OCI-LY1 (cell line): ENCODE measurements around the gene CEBPZ.

ENCODE experiments used
- H2AFZ ChIP-seq: fragments of 200-600 bp; sonication (generic), shearing (Covaris generic); 2 replicates; pipeline ENCODE4 v1.6.0; 2014; ENCODE audit warnings: antibody characterized with exemption, mild to moderate bottlenecking, low read length
- H3F3A ChIP-seq: fragments of 200-600 bp; sonication (generic), shearing (Covaris generic); 2 replicates; pipeline ENCODE4 v1.6.0; 2014; ENCODE audit warnings: mild to moderate bottlenecking, antibody characterized with exemption, low read length, moderate library complexity; ENCODE audit not compliant: insufficient read depth
- H3K27ac ChIP-seq: fragments of 200-600 bp; sonication (generic); 2 replicates; pipeline ENCODE4 v1.5.1; 2014; ENCODE audit warnings: low read length, mixed run types, mild to moderate bottlenecking, low read depth; ENCODE audit not compliant: poor library complexity, severe bottlenecking
- H3K27me3 ChIP-seq: fragments of 200-600 bp; sonication (generic); 2 replicates; pipeline ENCODE4 v1.6.0; 2014; ENCODE audit warnings: antibody characterized with exemption, mild to moderate bottlenecking, low read length, moderate library complexity; ENCODE audit not compliant: insufficient read depth
- H3K36me3 ChIP-seq: fragments of 200-600 bp; sonication (generic); 2 replicates; pipeline ENCODE4 v1.6.1; 2014; ENCODE audit warnings: mild to moderate bottlenecking, antibody characterized with exemption, low read length, moderate library complexity, mixed read lengths; ENCODE audit not compliant: insufficient read depth
- H3K4me1 ChIP-seq: fragments of 200-600 bp; sonication (generic); 2 replicates; pipeline ENCODE4 v1.5.1; 2014; ENCODE audit warnings: mild to moderate bottlenecking, low read length, moderate library complexity; ENCODE audit not compliant: insufficient read depth, severe bottlenecking
- H3K4me2 ChIP-seq: fragments of 200-600 bp; sonication (generic), shearing (Covaris generic); 2 replicates; pipeline ENCODE4 v1.6.1; 2014; ENCODE audit warnings: low read length
- H3K4me3 ChIP-seq: fragments of 200-600 bp; sonication (generic); 2 replicates; pipeline ENCODE4 v1.5.1; 2014; ENCODE audit warnings: low read length, low read depth, mild to moderate bottlenecking, mixed read lengths; ENCODE audit not compliant: poor library complexity, severe bottlenecking
- H3K79me2 ChIP-seq: fragments of 200-600 bp; shearing (Covaris generic); 2 replicates; pipeline ENCODE4 v1.6.1; 2016; ENCODE audit warnings: mixed run types, low read length, mixed read lengths; ENCODE audit not compliant: insufficient read depth
- H3K9ac ChIP-seq: fragments of 200-600 bp; sonication (generic), shearing (Covaris generic); 2 replicates; pipeline ENCODE4 v1.6.1; 2014; ENCODE audit warnings: mild to moderate bottlenecking, low read length, mixed read lengths
- H3K9me2 ChIP-seq: fragments of 200-600 bp; sonication (generic), shearing (Covaris generic); 2 replicates; pipeline ENCODE4 v1.6.1; 2014; ENCODE audit warnings: low read depth, mild to moderate bottlenecking, low read length, mixed read lengths
- H3K9me3 ChIP-seq: fragments of 200-600 bp; shearing (Covaris generic); 2 replicates; pipeline ENCODE4 v1.6.1; 2014; ENCODE audit warnings: low read length, mixed read lengths
- H4K20me1 ChIP-seq: fragments of 200-600 bp; sonication (generic), shearing (Covaris generic); 2 replicates; pipeline ENCODE4 v1.6.0; 2016; ENCODE audit warnings: mild to moderate bottlenecking, low read length; ENCODE audit not compliant: insufficient read depth
- EZH2 ChIP-seq: fragments of 200-600 bp; sonication (generic), shearing (Covaris generic); IDR thresholded peaks from 2 replicates; pipeline ENCODE4 v1.8.0; 2017; ENCODE audit warnings: borderline replicate concordance, mixed run types, mild to moderate bottlenecking, antibody characterized with exemption, low read length, moderate library complexity, mixed read lengths
- TF ChIP-seq, protein P1 (sequence below): fragments of 200-600 bp; sonication (generic), shearing (Covaris generic); IDR thresholded peaks from 2 replicates; pipeline ENCODE4 v1.5.1; 2017; ENCODE audit warnings: mild to moderate bottlenecking, antibody characterized with exemption, low read length, moderate library complexity, mixed read lengths

The CEBPZ gene

DNA sequence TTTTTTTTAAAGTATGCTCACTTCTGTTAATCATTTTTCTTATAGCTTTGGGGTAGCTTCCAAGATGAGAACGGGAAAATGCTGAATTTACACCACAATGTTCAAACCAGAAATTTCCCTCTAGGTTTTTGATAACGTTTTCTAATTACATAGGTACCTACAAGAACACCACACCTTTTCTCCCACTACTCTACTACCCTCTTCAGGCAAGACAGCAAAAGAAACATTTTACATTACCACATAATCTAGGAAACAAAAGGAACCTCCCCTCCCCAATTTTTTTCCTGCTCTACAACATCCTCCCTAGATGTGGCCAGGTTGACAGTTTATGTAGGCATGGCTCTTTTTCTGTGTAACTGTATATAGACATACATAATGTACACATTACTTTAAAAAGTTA, 32.4 kb upstream of the CEBPZ start:
- H3F3A ChIP-seq, result no peaks in the 10 kb centered on the region
- TF ChIP-seq EZH2, result no peak
- TF ChIP-seq, protein P1, sequence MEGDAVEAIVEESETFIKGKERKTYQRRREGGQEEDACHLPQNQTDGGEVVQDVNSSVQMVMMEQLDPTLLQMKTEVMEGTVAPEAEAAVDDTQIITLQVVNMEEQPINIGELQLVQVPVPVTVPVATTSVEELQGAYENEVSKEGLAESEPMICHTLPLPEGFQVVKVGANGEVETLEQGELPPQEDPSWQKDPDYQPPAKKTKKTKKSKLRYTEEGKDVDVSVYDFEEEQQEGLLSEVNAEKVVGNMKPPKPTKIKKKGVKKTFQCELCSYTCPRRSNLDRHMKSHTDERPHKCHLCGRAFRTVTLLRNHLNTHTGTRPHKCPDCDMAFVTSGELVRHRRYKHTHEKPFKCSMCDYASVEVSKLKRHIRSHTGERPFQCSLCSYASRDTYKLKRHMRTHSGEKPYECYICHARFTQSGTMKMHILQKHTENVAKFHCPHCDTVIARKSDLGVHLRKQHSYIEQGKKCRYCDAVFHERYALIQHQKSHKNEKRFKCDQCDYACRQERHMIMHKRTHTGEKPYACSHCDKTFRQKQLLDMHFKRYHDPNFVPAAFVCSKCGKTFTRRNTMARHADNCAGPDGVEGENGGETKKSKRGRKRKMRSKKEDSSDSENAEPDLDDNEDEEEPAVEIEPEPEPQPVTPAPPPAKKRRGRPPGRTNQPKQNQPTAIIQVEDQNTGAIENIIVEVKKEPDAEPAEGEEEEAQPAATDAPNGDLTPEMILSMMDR, result peak; percentile 20; the same call in 1 of the 2 replicates

DNA sequence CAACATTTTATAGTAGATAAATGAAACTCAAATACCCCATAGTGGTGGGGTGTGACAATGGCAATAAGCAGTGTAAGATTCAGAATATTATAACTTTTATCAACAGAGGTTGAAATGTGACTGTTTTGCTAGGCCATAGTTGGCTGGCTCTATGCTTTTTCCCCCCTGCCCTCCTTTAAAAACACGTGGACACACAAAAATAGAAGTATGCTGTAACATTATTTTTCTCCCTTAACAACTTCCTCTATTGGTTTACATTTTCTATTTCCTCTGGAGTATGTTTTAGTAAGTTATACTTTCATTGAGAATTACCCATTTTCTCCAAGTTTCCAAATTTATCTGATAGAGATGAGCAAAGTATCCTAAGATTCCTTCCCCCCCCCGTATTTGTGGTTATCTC, 31.1 kb upstream of the CEBPZ start:
- Histone ChIP-seq H3K79me2 (no peaks in the 10 kb centered on the region), H3K4me1 (peaks cover 22% of the 10 kb centered on the region), H3K9me3 (no peaks in the 10 kb centered on the region), H3K4me3 (no peak overlapping the region), H3K4me2 (peak overlapping the region; percentile 35; the same call in 1 of the 2 replicates), H3K36me3 (peaks cover 71% of the 10 kb centered on the region), H4K20me1 (no peaks in the 10 kb centered on the region), H3K9me2 (no peaks in the 10 kb centered on the region), H3K9ac (no peak overlapping the region), H3F3A (no peaks in the 10 kb centered on the region), H2AFZ (no peak overlapping the region), H3K27me3 (no peaks in the 10 kb centered on the region), H3K27ac (peak overlapping the region; percentile 35)
- TF ChIP-seq EZH2, result no peak
- TF ChIP-seq, protein P1, result no peak

More for the DNA sequence above, 32.4 kb upstream of the CEBPZ start:
- Histone ChIP-seq H3K9ac (no peak overlapping the region), H3K4me3 (no peak overlapping the region), H3K36me3 (peaks cover 70% of the 10 kb centered on the region), H3K4me2 (no peak overlapping the region), H3K9me3 (no peaks in the 10 kb centered on the region), H3K27ac (peak overlapping the region; percentile 35), H3K79me2 (no peaks in the 10 kb centered on the region), H2AFZ (no peak overlapping the region), H4K20me1 (no peaks in the 10 kb centered on the region), H3K27me3 (no peaks in the 10 kb centered on the region), H3K4me1 (peaks cover 22% of the 10 kb centered on the region), H3K9me2 (no peaks in the 10 kb centered on the region)

DNA sequence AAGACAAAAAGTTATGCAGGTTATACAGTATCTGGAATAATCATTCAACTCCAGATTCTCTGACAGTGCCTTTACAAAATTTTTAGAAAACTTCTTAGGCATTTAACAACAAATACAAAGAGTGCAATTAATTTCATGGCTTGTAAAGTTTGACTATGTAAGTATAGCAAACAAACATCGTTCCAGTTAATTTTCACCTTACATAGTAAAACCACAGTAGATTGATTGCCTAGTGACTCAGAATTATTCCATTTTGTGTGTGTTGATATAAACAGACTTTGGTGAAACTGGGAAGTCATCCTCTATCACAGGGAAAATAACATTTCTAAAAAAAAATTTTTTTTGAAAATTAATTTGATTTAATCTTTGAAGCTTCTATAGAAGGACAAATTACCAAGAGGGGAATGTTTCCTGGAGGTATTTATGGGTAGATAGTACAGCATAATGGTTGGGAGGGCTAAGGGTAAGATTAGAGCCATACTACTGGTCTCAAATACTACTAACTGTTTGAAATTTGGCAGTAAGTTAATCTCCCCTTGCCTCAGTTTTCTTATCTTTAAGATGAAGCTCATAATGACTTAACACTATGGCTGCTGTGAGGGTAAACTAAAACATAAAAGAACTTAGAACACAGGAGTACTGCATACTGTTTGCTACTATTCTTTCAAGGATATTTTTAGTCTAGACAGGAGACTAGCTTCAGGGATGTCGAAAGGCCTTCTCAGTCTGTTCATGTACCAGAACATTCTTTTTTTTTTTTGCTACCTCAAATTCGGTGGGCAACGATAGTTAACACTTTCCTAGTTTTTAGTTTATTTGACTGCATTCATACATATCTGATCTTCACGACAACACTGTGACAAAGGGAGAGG, 19.7 kb upstream of the CEBPZ start:
- no peak for TF ChIP-seq EZH2
- TF ChIP-seq, protein P1, result no peak
- no peak overlapping the region for H3K27ac ChIP-seq
- no peaks in the 10 kb centered on the region for H4K20me1 ChIP-seq
- H3K9ac ChIP-seq, result no peak overlapping the region
- no peaks in the 10 kb centered on the region for H3K27me3 ChIP-seq
- no peaks in the 10 kb centered on the region for H3K4me1 ChIP-seq
- peaks cover 91% of the 10 kb centered on the region for H3K36me3 ChIP-seq
- H3K4me2 ChIP-seq, result no peak overlapping the region
- H3K9me2 ChIP-seq, result no peaks in the 10 kb centered on the region
- no peaks in the 10 kb centered on the region for H3K9me3 ChIP-seq
- H3F3A ChIP-seq, result no peaks in the 10 kb centered on the region
- H3K4me3 ChIP-seq, result no peak overlapping the region
- H2AFZ ChIP-seq, result no peak overlapping the region
- H3K79me2 ChIP-seq, result no peaks in the 10 kb centered on the region
